GM18861 (cell line): ENCODE data around the gene TM4SF20.
"Not testable (repeated sequence)": the region's sequence is repeated elsewhere in the genome, so short reads cannot be mapped to it uniquely, and the experiment has no call there.

Experiments used
- ATAC-seq: cut with Tn5 transposase; IDR thresholded peaks from one replicate; pipeline ENCODE4 v1.9.1; 2021; ENCODE audit not compliant: unreplicated experiment

The TM4SF20 gene

DNA sequence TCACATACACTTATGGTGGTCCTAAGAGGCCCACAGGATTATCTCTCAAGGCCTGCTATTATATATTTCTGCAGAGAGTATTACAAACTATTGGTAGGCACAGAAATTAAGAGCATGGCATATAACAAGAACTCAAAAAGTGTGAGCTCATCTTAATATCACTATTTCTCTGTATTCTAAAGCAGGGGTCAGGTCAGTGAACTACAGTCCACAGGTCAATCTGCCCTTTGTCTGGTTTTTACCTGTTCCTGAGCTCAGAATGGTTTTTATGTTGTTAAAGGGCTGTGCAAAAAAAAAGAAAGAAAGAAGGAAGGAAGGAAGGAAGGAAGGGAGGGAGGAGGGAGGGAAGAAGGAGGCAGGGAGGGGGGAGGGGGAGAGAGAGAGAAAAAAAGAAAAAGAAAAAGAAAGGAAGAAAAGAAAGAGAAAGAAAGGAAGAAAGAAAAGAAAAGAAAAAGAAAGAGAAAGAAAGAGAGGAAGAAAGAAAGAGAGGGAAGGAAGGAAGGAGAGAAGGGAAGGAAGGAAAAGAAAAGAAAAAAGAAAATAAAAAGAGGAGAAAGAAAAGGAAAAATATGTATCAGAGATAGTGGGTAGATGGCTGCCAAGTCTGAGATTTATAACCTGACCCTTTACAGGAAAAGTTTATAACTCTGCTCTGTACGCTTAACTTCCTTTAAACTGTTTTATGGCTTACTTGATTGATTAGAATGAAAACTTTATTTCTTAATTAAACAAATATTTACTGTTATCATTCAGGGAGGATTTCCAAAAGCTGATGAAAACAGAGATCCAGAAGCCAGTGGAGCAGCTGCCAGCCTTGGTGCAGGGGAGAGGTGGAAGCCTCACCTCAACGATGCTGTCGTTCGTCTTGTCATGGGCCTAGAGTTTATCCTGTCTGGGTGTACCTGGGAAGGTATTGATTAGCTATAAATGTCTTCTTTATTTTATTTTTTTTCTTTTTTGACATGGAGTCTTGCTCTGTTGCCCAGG lies 19.9 kb upstream of the TM4SF20 start:
- ATAC-seq = no peak

DNA sequence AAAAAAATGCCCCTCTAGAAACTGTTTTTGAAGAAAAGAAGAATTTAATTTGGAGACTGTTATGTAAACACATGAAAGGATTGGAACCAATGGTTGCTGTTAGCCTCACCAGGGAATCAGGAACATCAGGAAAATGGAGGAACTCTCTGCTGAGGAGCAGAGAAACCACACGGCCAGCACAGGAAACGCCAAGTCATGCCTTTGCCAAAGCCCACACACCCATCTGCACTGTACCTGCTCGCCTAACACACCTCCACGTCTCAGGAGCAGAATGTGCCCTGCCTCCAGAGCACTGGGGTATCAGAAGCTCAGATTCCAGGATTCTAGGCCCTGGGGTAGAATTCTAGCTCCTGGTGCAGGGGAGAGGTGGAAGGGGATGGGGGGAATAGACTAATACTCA lies 18.5 kb upstream of the TM4SF20 start:
- no peak for ATAC-seq

DNA sequence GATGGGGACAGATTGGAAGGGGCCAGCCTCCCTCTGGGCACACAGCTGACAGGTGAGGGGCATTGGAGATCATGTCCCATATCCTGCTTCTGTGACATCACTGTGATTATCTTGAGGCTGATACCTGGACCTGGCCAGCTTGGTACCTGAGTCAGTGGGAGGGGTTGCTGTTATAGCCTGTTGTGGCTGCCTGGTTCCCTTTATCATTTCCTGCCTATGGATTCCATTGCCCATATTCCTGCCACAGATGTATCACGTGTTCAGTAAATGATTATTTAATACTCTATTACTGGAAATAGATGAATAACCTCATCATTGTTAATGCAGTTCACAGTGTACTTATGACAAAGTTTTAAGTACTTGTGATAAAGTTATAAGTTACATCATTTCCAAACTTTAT lies 16.4 kb upstream of the TM4SF20 start:
- ATAC-seq = no peak

DNA sequence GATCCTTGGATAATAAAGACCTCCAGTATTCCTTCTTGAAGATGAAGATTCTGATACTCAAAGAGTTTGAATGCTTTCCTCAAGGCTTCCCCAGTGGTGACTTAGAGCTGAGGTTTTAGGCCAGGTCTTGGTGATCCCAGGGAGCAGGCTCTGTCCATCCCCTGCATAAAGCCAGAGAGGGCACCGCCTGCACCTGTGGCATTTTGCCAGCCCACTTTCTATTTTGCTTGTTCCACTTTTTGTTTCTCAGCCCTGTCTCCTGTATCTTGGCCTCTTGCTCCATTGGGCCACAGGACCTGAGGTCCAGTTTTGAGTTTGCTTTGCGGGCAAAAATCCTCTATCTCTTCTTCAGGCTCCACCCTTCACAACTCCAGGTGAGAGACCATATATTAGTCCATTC lies 15.3 kb upstream of the TM4SF20 start:
- ATAC-seq = no peak

DNA sequence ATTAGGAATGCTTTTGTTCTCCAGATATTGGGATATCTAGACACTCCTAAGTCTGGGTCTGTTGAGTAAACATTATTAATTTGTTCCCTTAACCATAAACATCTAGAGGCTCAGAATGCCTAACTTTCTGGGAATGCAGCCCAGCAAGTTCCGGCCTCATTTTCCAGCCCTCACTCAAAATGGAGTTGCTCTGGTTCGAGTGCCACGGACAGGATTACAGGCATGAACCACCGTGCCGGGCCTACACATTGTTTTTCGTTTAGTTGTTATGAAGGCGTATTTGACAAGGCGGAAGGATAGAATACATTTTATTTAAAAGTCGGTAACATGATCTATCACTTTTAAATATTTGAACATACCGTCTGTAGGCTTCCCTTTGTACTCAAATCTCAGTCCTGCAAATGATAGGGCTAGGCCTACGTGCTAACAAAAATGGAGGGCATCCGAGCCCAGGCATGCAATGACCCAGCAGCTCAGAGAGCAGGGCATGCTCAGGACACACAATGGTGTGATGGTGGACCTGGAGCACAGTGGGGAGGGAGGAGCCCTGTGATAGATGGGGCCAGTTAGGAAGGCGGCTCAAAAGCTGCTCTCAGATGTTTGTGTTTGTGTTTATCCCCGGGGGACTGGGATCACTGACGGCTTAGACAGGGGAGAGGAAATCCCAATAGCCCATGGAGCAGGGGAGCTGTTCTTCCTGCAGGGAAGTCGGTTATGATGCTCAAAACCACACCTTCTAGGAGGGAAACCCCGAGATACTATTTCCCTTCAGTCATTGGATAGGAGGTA lies 11.6 kb upstream of the TM4SF20 start:
- no peak for ATAC-seq

DNA sequence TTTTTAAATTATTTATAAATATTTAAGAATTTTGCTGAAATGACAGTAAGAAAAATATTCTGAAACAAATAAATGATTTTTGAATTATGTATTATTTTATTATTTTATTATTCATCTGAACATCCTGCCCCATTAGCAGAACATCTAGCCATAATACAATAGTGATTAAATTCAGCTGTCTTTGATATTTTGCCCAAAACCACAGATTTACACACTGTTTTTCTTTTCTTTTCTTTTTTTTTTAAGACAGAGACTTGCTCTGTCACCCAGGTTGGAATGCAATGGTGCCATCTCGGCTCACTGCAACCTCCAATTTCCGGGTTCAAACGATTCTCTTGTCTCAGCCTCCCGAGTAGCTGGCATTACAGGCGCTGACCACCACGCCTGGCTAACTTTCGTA lies 10.6 kb upstream of the TM4SF20 start:
- no peak for ATAC-seq

DNA sequence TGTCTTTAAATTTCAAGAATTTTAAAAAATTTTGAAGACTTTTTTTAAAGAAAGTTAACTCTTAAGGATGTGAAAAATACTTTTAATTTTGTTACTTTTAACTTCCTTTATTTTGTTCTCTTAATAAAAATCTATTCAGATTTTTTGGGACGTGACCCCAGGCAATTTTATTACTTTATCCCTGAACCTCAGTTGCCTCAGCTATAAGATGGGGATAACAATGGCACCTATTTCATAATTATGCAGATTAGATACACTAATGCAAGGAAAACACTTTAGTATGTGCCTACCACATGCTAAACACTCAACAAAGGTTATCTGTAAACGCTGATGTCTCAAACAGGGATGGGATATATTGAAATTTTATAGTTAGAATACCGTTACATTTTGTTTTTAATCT lies 10.1 kb upstream of the TM4SF20 start:
- ATAC-seq = no peak

DNA sequence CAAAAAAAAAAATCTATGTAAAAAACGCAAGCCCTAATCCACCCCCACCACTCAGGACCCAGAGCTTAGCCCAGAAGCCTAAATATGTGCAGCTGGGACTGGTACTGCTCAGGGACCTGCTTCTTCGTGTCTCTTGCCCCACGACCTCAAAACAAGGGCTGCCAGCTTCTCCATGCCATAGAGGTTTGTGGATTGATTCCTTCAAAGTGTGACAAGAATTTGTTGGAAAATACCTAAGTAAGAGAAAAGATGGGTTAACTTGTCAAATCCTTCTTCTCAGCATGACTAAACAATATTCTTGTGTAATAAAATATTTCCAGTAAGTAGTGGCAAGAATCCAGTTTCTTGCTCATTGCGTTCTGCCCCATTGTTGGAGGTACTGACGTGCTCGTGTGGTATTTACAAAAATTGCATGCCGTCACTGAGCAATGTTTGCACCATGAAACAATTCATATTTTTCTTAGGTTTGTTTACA lies 9.5 kb upstream of the TM4SF20 start:
- ATAC-seq = no peak

DNA sequence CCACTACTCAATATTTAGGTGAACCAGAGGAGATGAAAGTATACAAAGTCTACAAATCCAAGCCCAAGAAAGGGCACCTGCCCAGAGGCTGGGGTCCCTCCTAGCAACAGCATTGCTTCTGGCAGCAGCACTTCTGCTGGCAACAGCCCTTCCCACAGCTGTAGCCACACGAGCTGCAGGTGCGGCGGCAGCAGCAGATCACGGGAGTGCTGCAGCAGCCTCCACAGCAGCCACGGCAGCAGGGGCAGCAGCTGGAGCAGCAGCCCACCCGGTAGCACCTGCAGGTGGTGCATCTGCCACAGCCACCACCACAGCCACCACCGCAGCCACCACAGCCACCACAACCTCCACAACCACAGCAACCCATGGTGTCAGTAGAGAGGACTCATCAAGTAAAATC lies 8.5 kb upstream of the TM4SF20 start, which contains the start of gene SCYGR1:
SCYGR1 (minus strand) TSS at position 367 of the 400 bp plus-strand sequence; CDS start at position 367, 0 bp downstream.
- not testable (repeated sequence) for ATAC-seq

DNA sequence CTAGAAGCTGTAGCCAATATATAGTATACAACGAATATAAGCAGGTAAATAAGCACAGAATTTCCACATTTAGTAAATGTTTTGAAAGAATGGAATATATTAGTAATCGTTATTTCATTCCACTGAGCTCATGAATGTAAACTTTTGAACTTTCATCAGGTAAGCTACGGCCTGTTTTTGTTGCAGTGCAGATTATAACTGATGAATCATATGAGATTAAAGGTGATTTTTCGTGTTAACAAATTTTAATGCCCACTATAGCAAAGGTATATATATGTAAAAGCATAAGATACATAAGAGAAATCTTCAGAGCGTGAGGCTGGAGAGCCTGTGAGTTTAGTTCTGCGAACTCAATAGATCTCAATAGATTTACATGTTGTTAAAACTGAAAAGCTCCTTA lies 7.5 kb upstream of the TM4SF20 start:
- no peak for ATAC-seq

DNA sequence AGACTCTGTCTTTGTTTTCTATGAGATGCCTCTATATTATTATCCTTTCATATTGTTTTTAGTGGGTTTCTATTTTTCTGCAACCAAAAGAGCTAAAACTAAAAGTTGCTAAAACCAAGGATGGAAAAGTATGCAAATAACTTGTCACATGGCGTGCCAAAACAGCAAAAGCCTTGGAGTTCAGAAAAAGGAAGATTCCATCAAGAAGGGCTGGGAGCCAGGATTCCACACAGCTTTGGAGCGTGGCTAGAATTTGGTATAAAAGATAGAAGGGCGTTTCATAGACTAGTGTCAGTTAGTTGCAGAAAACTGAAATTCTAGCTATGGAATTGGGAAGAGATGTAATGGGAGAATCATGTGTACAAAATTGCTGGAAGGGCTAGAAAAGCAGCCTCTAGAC lies 4.6 kb upstream of the TM4SF20 start:
- no peak for ATAC-seq

DNA sequence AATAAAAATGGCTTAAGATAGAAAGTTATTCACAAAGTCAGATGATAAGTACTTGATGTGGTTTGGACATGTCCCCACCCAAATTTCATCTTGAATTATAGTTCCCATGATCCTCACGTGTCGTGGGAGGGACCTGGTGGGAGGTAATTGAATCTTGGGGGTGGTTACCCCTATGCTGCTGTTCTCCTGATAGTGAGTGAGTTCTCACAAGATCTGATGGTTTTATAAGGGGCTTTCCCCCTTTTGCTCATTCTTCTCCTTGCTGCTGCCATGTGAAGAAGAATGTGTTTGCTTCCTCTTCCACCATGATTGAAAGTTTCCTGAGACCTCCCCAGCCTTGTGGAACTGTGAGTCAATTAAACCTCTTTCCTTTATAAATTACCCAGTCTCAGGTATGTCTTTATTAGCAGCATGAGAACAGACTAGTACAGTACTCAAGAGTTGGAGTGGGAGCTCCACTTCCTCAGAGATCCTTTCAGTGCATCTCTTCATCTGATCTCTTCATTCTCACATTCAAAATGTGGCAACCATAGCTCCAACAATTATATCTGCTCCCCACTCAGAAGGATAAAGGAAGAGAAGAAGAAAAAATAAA lies 3.2 kb upstream of the TM4SF20 start:
- ATAC-seq = not testable (repeated sequence)

DNA sequence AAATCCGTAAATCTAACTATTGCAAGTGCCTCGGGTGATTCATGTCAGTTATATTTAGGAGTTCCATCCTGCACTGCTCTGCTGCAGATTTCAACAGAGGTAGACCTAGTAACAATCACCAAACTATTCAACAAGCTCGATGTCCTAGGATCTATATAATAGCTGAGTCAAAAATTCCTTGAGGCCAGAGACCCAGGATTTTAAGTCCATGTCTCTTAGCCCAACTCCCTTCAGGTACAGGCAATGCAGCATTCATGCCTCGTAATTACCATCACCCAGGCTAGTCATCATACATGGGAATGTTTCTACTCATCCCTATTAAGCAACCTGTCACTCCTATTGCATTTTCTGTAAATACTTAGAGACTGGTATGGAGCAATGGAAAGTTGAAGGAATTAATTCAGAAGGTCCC lies 729 bp downstream of the TM4SF20 start:
- no peak for ATAC-seq

DNA sequence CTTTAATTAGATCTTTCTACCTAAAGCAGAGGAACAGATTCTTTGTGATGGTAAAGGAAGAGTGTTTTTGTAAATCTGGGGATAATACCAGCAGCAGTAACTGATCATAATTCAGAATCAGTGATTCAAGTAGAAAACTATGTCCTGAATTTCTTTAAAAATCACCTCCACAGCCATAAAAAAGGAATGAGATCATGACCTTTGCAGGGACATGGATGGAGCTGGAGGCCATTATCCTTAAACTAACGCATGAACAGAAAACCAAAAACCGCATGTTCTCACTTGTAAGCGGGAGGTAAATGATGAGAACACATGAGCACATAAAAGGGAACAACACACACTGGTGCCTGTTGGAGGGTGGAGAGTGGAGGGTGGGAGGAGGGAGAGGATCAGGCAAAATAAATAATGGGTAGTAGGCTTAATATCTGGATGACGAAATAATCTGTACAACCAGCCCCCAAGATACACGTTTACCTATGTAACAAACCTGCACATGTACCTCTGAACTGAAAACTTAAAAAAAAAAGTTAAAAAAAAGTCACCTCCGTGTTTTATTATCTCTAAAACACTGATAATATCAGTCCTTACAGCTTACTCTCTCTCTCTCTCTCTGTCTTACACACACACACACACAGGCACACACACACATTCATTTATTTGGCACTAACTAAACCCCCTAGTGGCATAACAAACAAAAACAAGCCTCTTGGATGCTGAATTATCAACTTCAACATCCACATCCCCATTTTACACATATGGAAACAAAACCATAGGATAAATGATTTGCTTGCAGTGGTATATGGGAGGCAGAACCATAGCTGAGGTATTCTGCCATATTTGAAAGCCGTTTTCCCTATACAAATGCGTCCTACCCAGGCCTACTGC lies 1.4 kb downstream of the TM4SF20 start:
- no peak for ATAC-seq

DNA sequence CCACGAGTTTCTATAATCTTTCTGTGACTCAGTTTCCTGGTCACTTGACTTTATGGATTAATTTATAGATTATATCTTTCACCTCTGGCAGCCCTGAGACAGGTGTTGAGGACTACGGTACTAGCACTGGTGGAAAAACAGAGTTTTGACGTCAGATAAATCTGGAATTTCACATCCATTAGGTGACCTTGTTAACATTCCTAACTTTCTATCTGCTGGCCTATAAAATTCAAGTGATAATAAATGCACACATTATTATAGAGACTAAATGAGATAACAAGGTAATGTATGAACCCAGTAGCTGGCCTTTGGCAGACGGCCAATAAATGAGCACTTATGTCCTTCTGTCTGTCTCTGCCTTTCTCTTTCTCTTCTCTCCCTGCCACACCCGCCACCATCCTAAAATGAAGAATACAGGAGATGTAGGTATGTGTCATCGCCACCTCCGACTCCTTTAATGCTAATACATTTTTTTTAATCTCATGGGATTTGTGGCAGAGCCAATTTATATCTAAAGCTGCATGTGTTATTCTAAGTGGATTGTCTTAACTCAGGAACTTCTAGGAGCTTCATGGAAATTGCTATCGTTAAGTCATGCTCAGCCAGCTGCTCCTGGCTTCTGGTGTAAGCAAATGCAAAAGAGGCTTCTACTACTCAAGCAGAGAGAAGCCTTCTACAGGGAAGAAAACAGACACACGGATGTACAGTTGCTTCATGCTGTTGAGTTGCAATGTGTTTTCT lies 2.3 kb downstream of the TM4SF20 start:
- no peak for ATAC-seq

DNA sequence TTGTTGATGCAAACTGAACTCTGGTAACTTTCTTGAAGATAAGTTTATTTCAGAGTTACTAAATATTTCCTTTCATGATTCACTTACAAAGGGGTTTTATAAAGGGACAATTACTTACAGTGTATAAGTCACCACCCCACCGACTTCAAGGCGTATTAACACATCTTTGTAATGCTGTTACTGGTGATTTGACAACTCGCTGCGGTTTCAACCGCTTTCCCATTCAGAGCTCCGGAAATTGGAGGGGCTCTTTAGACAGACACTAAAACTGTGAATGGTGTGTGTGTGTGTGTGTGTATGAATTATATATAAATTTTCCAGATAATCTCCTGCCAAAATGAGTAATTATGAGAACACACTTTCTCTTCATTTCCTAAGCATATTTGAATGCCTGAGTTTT lies 4.9 kb downstream of the TM4SF20 start:
- ATAC-seq = no peak

DNA sequence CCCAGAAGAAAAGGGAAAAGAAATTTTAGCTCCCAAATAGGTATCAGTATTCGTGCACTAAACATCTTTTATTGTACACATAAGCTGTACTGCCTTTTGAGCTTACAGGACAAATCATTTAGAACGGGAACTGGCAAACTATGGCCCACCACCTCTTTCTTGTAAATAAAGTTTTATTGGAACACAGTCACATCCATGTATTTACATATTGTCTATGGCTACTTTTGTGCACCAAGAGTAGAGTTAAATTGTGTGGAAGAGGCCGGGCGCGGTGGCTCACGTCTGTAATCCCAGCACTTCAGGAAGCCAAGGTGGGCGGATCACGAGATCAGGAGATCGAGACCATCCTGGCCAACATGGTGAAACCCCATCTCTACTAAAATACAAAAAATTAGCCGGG lies 5.7 kb downstream of the TM4SF20 start:
- ATAC-seq = no peak

DNA sequence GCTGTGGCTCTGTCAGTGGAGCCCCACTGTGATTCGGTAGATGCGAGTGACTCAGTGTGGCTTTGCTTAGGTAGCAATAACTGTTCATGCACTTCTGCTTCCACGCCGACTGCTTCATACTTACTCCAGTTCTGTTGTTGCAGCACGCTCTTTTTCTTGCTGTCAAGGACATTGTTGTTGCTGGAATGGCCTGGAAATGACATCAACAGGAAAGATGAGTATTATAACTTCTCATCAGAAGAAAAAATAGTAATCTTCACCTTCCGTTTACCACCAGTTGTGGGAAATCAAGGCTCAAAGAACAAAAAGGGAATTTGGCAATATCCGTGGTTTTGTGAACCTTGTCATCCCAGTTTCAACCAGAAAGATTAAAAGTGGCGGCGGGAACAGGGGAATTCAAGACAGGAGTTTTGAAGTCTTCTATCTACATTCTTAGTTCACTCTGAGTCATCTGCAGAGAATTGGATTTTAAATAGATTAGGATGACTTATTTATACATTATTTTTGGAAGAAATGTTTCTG lies 8.3 kb downstream of the TM4SF20 start:
- no peak for ATAC-seq

DNA sequence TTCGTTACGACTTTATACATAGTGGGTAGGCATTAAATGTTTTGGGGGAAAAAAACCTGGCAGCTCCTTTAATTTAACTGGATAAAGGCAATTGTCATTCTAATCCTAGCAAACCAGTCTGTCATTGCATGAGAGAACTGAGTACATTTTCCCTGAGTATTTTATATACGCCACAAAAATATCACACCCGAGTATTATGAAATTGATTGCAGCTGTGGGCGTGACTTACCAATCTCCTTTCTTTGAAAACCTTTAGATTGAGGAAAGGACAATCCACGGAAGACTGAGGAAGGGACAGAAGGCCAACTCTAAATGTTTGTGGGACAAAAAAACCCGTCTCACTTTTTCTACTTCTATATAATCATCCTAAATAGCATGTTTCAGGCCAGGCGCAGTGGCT lies 9.0 kb downstream of the TM4SF20 start:
- no peak for ATAC-seq
